K562 (cell line): ENCODE measurements around the gene POLD2. TPM values are rescaled to one million over a fixed set of nuclear protein-coding genes. Genes with fewer than 3 reads are reported as not detected.

Source experiments
- ATAC-seq: fragments of 200-7000 bp; cut with Tn5 transposase; 3 replicates; pipeline ENCODE4 v1.9.1; 2020; ENCODE audit warnings: moderate library complexity
- BruUV-seq: library from RNA; stranded (reverse); fragments of 400-500 nt; replicated peaks from 2 replicates; lab custom pipeline; 2021; lab: Mats Ljungman, UMichigan
- CTCF ChIA-PET: fragments of 300-600 bp; formaldehyde crosslinking; extraction: SDS; loops from one replicate; lab custom pipeline; 2021; ENCODE audit warnings: low intra/inter-chr PET ratio; lab: Yijun Ruan, JAX
- POLR2A ChIA-PET: fragments of 300-600, 350-650 bp; sonication (Branson Sonifier 250); formaldehyde crosslinking; extraction: SDS; loops from one replicate; lab custom pipeline; 2021; ENCODE audit warnings: antibody characterized with exemption, inconsistent platforms; lab: Yijun Ruan, JAX
- DNase-seq, 4 experiments: peaks; one replicate each; pipeline versions ENCODE4 v3.0.0 to v3.0.0-alpha.2; 2011 to 2018; ENCODE audit warnings: low spot score in 3 of 4, mixed read lengths in 3 of 4; ENCODE audit errors: extremely low read depth in 1 of 4
- FAIRE-seq: peaks from 2 replicates; lab custom pipeline; 2011; peaks lifted over from hg19 to GRCh38; lab: Jason Lieb, UNC
- H2AFZ ChIP-seq: 2 replicates; pipeline ENCODE4 v1.6.0; 2011; ENCODE audit warnings: low read depth, low read length, control low read depth, inconsistent platforms
- H3K27ac ChIP-seq: fragments of 200-600 bp; 3 replicates; pipeline ENCODE4 v1.8.0; 2011; ENCODE audit warnings: low read depth, mild to moderate bottlenecking, control low read depth, inconsistent platforms, low read length, moderate library complexity, mixed read lengths; ENCODE audit errors: extremely low read depth
- H3K27me3 ChIP-seq, 2 experiments: fragments of 300-600 bp in 1 of 2; 2 replicates in 1 of 2; 3 replicates in 1 of 2; pipeline versions ENCODE4 v1.6.0 to v1.8.0; 2011; ENCODE audit warnings: inconsistent platforms in 2 of 2, low read length in 2 of 2, mild to moderate bottlenecking in 1 of 2, mixed read lengths in 1 of 2, moderate library complexity in 1 of 2; ENCODE audit not compliant: control insufficient read depth in 2 of 2, insufficient read depth in 2 of 2
- H3K36me3 ChIP-seq: fragments of 300-600 bp; 3 replicates; pipeline ENCODE4 v1.8.0; 2011; ENCODE audit warnings: mild to moderate bottlenecking, low read length, inconsistent platforms; ENCODE audit not compliant: control insufficient read depth, insufficient read depth
- H3K4me1 ChIP-seq, 2 experiments: fragments of 200-600 bp in 1 of 2; replicated peaks in 1 of 2; 2 replicates in 1 of 2; 3 replicates in 1 of 2; pipeline versions ENCODE4 v1.5.1 to v1.8.0; 2011; ENCODE audit warnings: inconsistent platforms in 2 of 2, low read length in 2 of 2, mild to moderate bottlenecking in 1 of 2, mixed read lengths in 1 of 2, moderate library complexity in 1 of 2; ENCODE audit not compliant: control insufficient read depth in 2 of 2, insufficient read depth in 2 of 2
- H3K4me2 ChIP-seq: 2 replicates; pipeline ENCODE4 v1.6.1; 2011; ENCODE audit warnings: low read length, control low read depth, inconsistent platforms, mixed read lengths; ENCODE audit not compliant: insufficient read depth
- H3K4me3 ChIP-seq: fragments of 200-600 bp; sonication (generic), shearing (Covaris generic); 2 replicates; pipeline ENCODE4 v1.5.1; 2016; ENCODE audit warnings: control low read depth, inconsistent platforms
- H3K79me2 ChIP-seq: fragments of 200-600 bp; 3 replicates; pipeline ENCODE4 v1.8.0; 2011; ENCODE audit warnings: low read length, inconsistent platforms; ENCODE audit not compliant: control insufficient read depth, insufficient read depth
- H3K9ac ChIP-seq, 2 experiments: 2 replicates each; pipeline versions ENCODE4 v1.6.0 to v1.6.1; 2011; ENCODE audit warnings: low read depth in 2 of 2, low read length in 2 of 2, control low read depth in 1 of 2, inconsistent platforms in 1 of 2, mild to moderate bottlenecking in 1 of 2, mixed read lengths in 1 of 2; ENCODE audit not compliant: insufficient read depth in 1 of 2
- H3K9me1 ChIP-seq: one replicate; pipeline ENCODE4 v1.6.0; 2011; ENCODE audit warnings: inconsistent platforms, mild to moderate bottlenecking, low read length, moderate library complexity; ENCODE audit not compliant: control insufficient read depth, insufficient read depth
- H3K9me3 ChIP-seq: replicated peaks from 2 replicates; pipeline ENCODE4 v1.5.1; 2011; ENCODE audit warnings: low read depth, low read length, inconsistent platforms; ENCODE audit not compliant: control insufficient read depth, insufficient read depth
- H4K20me1 ChIP-seq: replicated peaks from 2 replicates; pipeline ENCODE4 v1.6.1; 2011; ENCODE audit warnings: low read length, inconsistent platforms, mixed read lengths; ENCODE audit not compliant: control insufficient read depth, insufficient read depth
- IFI16 ChIP-seq: fragments of 250-450 bp; sonication (Bioruptor Pico); IDR thresholded peaks from 2 replicates; pipeline ENCODE4 v2.1.2; 2022; ENCODE audit warnings: mild to moderate bottlenecking, inconsistent platforms
- LARP7 ChIP-seq: fragments of 450-650 bp; IDR thresholded peaks from 2 replicates; pipeline ENCODE4 v1.6.1; 2016
- PML ChIP-seq: IDR thresholded peaks from 2 replicates; pipeline ENCODE4 v1.6.1; 2012; ENCODE audit warnings: low read length, inconsistent platforms
- WGBS: fragments of 100-300 bp; shearing (Covaris generic); methylation state at CpG from one replicate; pipeline ENCODE4 v1.1.6; 2016; ENCODE audit warnings: low coverage, mixed read lengths; ENCODE audit not compliant: insufficient coverage; ENCODE audit errors: missing lambda C conversion rate; 5-methylcytosine and 5-hydroxymethylcytosine counted together
- in situ Hi-C: fragments of 300-500 bp; cut with MboI; formaldehyde crosslinking; loops from 4 replicates; pipeline ENCODE4 v1.15.0; 2018; ENCODE audit warnings: inconsistent platforms, mixed read lengths
- intact Hi-C: fragments of 100-400 bp; cut with micrococcal nuclease; formaldehyde crosslinking; loops from 2 replicates; pipeline ENCODE4 v1.14.2; 2022
- polyA plus RNA-seq, 8 experiments: library from polyadenylated mRNA; depleted of rRNA in 4 of 8; stranded (reverse) in 5 of 8; unstranded in 3 of 8; fragments of >200 nt; fragmentation: Nextera tagmentation in 2 of 8; fragmentation: Illumina TruSeq in 1 of 8; extraction: Ambion mirVana in 2 of 8; extraction: Trizol in 1 of 8; gene quantifications; 2 replicates each; pipeline versions ENCODE4 v1.2.1 to v1.2.3, GENCODE V29; 2011 to 2014; ENCODE audit warnings: inconsistent platforms in 1 of 8, missing spikeins in 1 of 8
- total RNA-seq, 7 experiments: library from RNA; depleted of rRNA in 6 of 7; stranded (reverse); fragments of >200 nt in 6 of 7; fragmentation: Illumina TruSeq in 2 of 7; extraction: Trizol in 2 of 7; gene quantifications; 2 replicates each; pipeline versions ENCODE4 v1.2.1 to v1.2.3, GENCODE V29; 2011 to 2021; ENCODE audit warnings: low replicate concordance in 1 of 7
- TF ChIP-seq, protein P1 (sequence below), 2 experiments: fragments of 450-650 bp; IDR thresholded peaks; 2 replicates each; pipeline ENCODE4 v1.6.1; 2016; ENCODE audit warnings: mild to moderate bottlenecking in 2 of 2, borderline replicate concordance in 1 of 2, low read depth in 1 of 2, moderate library complexity in 1 of 2
- TF ChIP-seq, protein P2 (sequence below): fragments of 450-650 bp; formaldehyde crosslinking; IDR thresholded peaks from 2 replicates; pipeline ENCODE4 v1.4.0; 2022; ENCODE audit warnings: missing genetic modification characterization

The POLD2 gene
- total and polyA plus RNA-seq, 9 of the 15 experiments (the other 6 are each of a cell fraction or from before 2014, with no cell fraction given), result 29.7 to 259 (median 225) TPM

DNA sequence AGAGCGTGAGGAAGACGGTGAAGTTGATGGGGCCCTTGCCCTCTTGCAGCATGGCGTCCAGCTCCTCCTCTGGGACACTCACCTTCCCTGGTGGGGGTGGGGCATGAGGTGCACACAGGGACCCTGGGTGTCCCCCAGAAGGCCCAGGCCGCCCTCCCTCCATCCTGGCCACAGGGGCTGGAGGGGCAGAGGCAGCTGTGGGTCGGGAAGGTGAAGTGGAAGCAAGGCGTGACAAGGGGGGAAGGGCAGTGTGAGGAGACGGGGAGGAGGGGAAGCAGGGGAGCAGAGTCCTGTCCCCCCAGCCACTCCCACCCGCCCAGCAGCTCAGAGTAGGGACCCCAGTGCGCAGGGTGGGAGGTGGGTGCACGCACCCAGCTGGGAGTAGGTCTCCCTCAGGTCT is 17.0 kb upstream of the POLD2 start:
- no peaks in the 10 kb centered on the region for H3K9me3 ChIP-seq
- no peak overlapping the region for H2AFZ ChIP-seq
- H4K20me1 ChIP-seq, result no peaks in the 10 kb centered on the region; the same call in 1 of the 2 replicates
- peaks cover 0 to 22% of the 10 kb centered on the region in 2 experiments; a peak in 2 of 5 replicates for H3K4me1 ChIP-seq
- TF ChIP-seq IFI16 (CRISPR knock-in tag), result no peak
- TF ChIP-seq PML, result no peak
- TF ChIP-seq, protein P1, sequence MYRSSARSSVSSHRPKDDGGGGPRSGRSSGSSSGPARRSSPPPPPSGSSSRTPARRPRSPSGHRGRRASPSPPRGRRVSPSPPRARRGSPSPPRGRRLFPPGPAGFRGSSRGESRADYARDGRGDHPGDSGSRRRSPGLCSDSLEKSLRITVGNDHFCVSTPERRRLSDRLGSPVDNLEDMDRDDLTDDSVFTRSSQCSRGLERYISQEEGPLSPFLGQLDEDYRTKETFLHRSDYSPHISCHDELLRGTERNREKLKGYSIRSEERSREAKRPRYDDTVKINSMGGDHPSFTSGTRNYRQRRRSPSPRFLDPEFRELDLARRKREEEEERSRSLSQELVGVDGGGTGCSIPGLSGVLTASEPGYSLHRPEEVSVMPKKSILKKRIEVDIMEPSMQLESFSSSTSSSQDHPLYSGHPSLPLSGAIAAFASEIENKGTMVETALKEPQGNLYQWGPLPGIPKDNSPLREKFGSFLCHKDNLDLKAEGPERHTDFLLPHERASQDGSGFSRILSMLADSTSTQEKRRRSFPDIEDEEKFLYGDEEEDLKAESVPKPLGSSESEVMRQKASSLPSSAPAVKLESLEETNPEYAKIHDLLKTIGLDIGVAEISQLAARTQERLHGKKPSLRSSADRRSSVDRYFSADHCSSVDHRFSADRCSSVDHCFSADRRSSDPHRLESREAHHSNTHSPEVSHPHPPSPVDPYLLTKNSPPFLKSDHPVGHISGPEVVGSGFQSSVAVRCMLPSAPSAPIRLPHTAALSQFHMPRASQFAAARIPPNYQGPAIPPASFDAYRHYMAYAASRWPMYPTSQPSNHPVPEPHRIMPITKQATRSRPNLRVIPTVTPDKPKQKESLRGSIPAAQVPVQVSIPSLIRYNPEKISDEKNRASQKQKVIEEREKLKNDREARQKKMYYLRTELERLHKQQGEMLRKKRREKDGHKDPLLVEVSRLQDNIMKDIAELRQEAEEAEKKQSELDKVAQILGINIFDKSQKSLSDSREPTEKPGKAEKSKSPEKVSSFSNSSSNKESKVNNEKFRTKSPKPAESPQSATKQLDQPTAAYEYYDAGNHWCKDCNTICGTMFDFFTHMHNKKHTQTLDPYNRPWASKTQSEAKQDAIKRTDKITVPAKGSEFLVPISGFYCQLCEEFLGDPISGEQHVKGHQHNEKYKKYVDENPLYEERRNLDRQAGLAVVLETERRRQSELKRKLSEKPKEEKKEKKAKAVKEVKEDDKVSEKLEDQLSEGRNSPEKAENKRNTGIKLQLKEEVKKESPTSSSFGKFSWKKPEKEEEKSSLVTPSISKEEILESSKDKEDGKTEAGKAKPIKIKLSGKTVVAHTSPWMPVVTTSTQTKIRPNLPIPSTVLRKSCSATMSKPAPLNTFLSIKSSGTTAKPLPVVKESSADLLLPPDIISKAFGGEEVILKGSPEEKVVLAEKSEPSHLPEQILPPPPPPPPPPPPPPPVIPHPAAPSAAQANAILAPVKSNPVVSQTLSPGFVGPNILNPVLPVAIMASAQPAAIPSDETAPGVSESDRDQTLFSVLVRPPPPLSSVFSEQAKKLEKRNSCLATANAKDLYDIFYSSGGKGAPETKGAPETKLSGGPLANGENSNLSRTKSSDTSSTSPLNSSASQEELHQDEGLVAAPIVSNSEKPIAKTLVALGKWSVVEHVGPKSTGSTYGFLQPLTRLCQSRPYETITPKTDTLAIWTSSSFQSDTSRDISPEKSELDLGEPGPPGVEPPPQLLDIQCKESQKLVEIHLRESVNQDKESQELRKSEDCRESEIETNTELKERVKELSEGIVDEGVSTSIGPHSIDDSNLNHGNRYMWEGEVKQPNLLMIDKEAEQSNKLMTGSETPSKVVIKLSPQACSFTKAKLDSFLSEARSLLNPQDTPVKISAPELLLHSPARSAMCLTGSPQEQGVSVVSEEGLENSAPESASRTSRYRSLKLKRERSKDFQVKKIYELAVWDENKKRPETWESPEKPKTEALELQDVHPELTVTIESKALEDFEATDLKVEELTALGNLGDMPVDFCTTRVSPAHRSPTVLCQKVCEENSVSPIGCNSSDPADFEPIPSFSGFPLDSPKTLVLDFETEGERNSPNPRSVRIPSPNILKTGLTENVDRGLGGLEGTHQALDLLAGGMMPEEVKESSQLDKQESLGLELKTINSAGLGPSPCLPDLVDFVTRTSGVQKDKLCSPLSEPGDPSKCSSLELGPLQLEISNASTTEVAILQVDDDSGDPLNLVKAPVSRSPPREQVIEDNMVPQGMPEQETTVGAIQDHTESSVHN (IDR thresholded peaks at IDR 0.05; ENCODE audit: borderline replicate concordance in 1 of 2, low read depth in 1 of 2), result no peak
- no peak for TF ChIP-seq LARP7
- TF ChIP-seq, protein P2, sequence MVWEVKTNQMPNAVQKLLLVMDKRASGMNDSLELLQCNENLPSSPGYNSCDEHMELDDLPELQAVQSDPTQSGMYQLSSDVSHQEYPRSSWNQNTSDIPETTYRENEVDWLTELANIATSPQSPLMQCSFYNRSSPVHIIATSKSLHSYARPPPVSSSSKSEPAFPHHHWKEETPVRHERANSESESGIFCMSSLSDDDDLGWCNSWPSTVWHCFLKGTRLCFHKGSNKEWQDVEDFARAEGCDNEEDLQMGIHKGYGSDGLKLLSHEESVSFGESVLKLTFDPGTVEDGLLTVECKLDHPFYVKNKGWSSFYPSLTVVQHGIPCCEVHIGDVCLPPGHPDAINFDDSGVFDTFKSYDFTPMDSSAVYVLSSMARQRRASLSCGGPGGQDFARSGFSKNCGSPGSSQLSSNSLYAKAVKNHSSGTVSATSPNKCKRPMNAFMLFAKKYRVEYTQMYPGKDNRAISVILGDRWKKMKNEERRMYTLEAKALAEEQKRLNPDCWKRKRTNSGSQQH (CRISPR knock-in tag), result no peak
- H3K9ac ChIP-seq, result 0 out of 4 replicates have a peak overlapping the region, but pooled peaks of 1 of the 2 experiments have one; percentile 8
- no peak overlapping the region for H3K27ac ChIP-seq
- ChIA-PET CTCF (no interaction called here), POLR2A (no interaction called here)
- H3K27me3 ChIP-seq, result no peaks in the 10 kb centered on the region
- H3K79me2 ChIP-seq, result no peaks in the 10 kb centered on the region
- no peak for ATAC-seq
- no peaks in the 10 kb centered on the region for H3K9me1 ChIP-seq
- H3K4me2 ChIP-seq, result no peak overlapping the region
- H3K4me3 ChIP-seq, result no peak overlapping the region
- in situ Hi-C loops (no loop called here), intact Hi-C loops (no loop called here)
- H3K36me3 ChIP-seq, result no peaks in the 10 kb centered on the region
- FAIRE-seq, result no peak
- DNase-seq, result no peak
- BruUV-seq, result no TSS peak
- 46% methylated on average over 7 of the region's 10 CpGs for WGBS
